HepG2 (cell line): Measurements from ENCODE around the gene FGF14. TPM values are rescaled to one million over a fixed set of nuclear protein-coding genes. Genes with fewer than 3 reads are reported as not detected.

ENCODE experiments used
- ATAC-seq: fragments of 200-7000 bp; cut with Tn5 transposase; 3 replicates; pipeline ENCODE4 v1.9.1; 2020; ENCODE audit warnings: mild to moderate bottlenecking, moderate library complexity
- BruUV-seq: library from RNA; stranded (reverse); fragments of 400-500 nt; replicated peaks from 2 replicates; lab custom pipeline; 2021; lab: Mats Ljungman, UMichigan
- CTCF ChIA-PET: fragments of 300-600 bp; formaldehyde crosslinking; extraction: SDS; loops from one replicate; lab custom pipeline; 2021; ENCODE audit warnings: low total read pairs, inconsistent platforms, low intra/inter-chr PET ratio; lab: Yijun Ruan, JAX
- POLR2A ChIA-PET: fragments of 350-600 bp; sonication (Branson Sonifier 250); formaldehyde crosslinking; loops from one replicate; lab custom pipeline; 2020; ENCODE audit warnings: antibody characterized with exemption, inconsistent platforms; lab: Yijun Ruan, JAX
- DNase-seq: peaks from one replicate; pipeline ENCODE4 v3.0.0-alpha.2; 2015; ENCODE audit warnings: low spot score
- FAIRE-seq: peaks from 3 replicates; lab custom pipeline; 2011; peaks lifted over from hg19 to GRCh38; lab: Jason Lieb, UNC
- H2AFZ ChIP-seq: one replicate; pipeline ENCODE4 v1.6.1; 2011; ENCODE audit warnings: low read length, inconsistent platforms
- H3K27ac ChIP-seq: fragments of 300-600 bp; 3 replicates; pipeline ENCODE4 v1.8.0; 2011; ENCODE audit warnings: mixed run types, mild to moderate bottlenecking, mixed read lengths, low read length, inconsistent platforms; ENCODE audit not compliant: insufficient read depth; ENCODE audit errors: extremely low read length
- H3K27me3 ChIP-seq, 2 experiments: fragments of 200-600 bp in 1 of 2; 2 replicates in 1 of 2; 3 replicates in 1 of 2; pipeline versions ENCODE4 v1.6.0 to v1.8.0; 2011; ENCODE audit warnings: low read length in 2 of 2, mild to moderate bottlenecking in 2 of 2, moderate library complexity in 2 of 2, inconsistent platforms in 1 of 2; ENCODE audit not compliant: insufficient read depth in 2 of 2, control insufficient read depth in 1 of 2
- H3K36me3 ChIP-seq, 2 experiments: fragments of 200-600 bp in 1 of 2; replicated peaks in 1 of 2; 2 replicates in 1 of 2; 3 replicates in 1 of 2; pipeline versions ENCODE4 v1.5.1 to v1.8.0; 2011; ENCODE audit warnings: low read length in 2 of 2, inconsistent platforms in 1 of 2; ENCODE audit not compliant: insufficient read depth in 2 of 2, control insufficient read depth in 1 of 2
- H3K4me1 ChIP-seq: 2 replicates; pipeline ENCODE4 v1.5.1; 2012; ENCODE audit warnings: low read length, inconsistent platforms; ENCODE audit not compliant: insufficient read depth
- H3K4me2 ChIP-seq: 2 replicates; pipeline ENCODE4 v1.6.0; 2011; ENCODE audit warnings: low read depth, low read length, inconsistent platforms
- H3K4me3 ChIP-seq, 3 experiments: fragments of 200-600 bp in 1 of 3; sonication (generic), shearing (Covaris generic) in 1 of 3; replicated peaks in 1 of 3; 2 replicates each; pipeline ENCODE4 v1.5.1; 2011 to 2016; ENCODE audit warnings: low read length in 3 of 3, inconsistent platforms in 2 of 3, low read depth in 2 of 3, mild to moderate bottlenecking in 2 of 3, control low read depth in 1 of 3, mixed read lengths in 1 of 3; ENCODE audit not compliant: insufficient read depth in 1 of 3
- H3K79me2 ChIP-seq: one replicate; pipeline ENCODE4 v1.6.1; 2011; ENCODE audit warnings: low read length, inconsistent platforms; ENCODE audit not compliant: insufficient read depth
- H3K9ac ChIP-seq: 2 replicates; pipeline ENCODE4 v1.6.0; 2011; ENCODE audit warnings: mild to moderate bottlenecking, low read depth, low read length, inconsistent platforms; ENCODE audit not compliant: insufficient read depth
- H3K9me3 ChIP-seq: 2 replicates; pipeline ENCODE4 v1.5.1; 2012; ENCODE audit warnings: mild to moderate bottlenecking, low read length
- H4K20me1 ChIP-seq: 2 replicates; pipeline ENCODE4 v1.6.0; 2011; ENCODE audit warnings: inconsistent platforms, mild to moderate bottlenecking, low read length, moderate library complexity; ENCODE audit not compliant: insufficient read depth
- ATAD3A ChIP-seq: sonication (generic); formaldehyde crosslinking; IDR thresholded peaks from 2 replicates; pipeline ENCODE4 v1.4.0; 2020; ENCODE audit warnings: missing genetic modification reagents
- CENPBD1 ChIP-seq: sonication (generic); formaldehyde crosslinking; IDR thresholded peaks from 2 replicates; pipeline ENCODE4 v1.8.0; 2022; ENCODE audit warnings: missing genetic modification reagents, low read depth, mild to moderate bottlenecking, borderline replicate concordance
- FOXM1 ChIP-seq: sonication (generic); formaldehyde crosslinking; IDR thresholded peaks from 2 replicates; pipeline ENCODE4 v1.5.0; 2020; ENCODE audit warnings: missing genetic modification reagents
- HNRNPL ChIP-seq: fragments of 200-400 bp; formaldehyde crosslinking; IDR thresholded peaks from 2 replicates; pipeline ENCODE4 v1.6.1; 2017; ENCODE audit warnings: mild to moderate bottlenecking, low read depth, low read length
- HOXA5 ChIP-seq: sonication (generic); formaldehyde crosslinking; IDR thresholded peaks from 2 replicates; pipeline ENCODE4 v1.4.0; 2020; ENCODE audit warnings: missing genetic modification reagents
- MIER2 ChIP-seq: IDR thresholded peaks from 2 replicates; pipeline ENCODE4 v1.6.1; 2016; ENCODE audit warnings: missing biosample characterization, missing genetic modification reagents
- PLRG1 ChIP-seq: fragments of 450-650 bp; conservative IDR thresholded peaks from 2 replicates; pipeline ENCODE4 v1.6.1; 2016
- REST ChIP-seq, 2 experiments: IDR thresholded peaks; 2 replicates each; pipeline ENCODE4 v1.6.1; 2011 to 2012; ENCODE audit warnings: low read length in 2 of 2, borderline replicate concordance in 1 of 2, low read depth in 1 of 2, mild to moderate bottlenecking in 1 of 2, moderate library complexity in 1 of 2
- SMAD9 ChIP-seq: sonication (generic); formaldehyde crosslinking; IDR thresholded peaks from 2 replicates; pipeline ENCODE4 v1.5.1; 2020; ENCODE audit warnings: mild to moderate bottlenecking, missing genetic modification reagents
- SRSF9 ChIP-seq: fragments of 200-400 bp; formaldehyde crosslinking; IDR thresholded peaks from 2 replicates; pipeline ENCODE4 v1.6.1; 2018; ENCODE audit warnings: borderline replicate concordance, mild to moderate bottlenecking, low read depth, low read length; ENCODE audit not compliant: insufficient read depth, poor library complexity, severe bottlenecking
- ZKSCAN1 ChIP-seq: fragments of 150-350 bp; IDR thresholded peaks from 2 replicates; pipeline ENCODE4 v1.6.1; 2014; ENCODE audit warnings: low read length
- ZNF121 ChIP-seq: sonication (generic); formaldehyde crosslinking; IDR thresholded peaks from 2 replicates; pipeline ENCODE4 v1.5.0; 2020; ENCODE audit warnings: mild to moderate bottlenecking, missing genetic modification reagents
- ZNF556 ChIP-seq: sonication (generic); formaldehyde crosslinking; IDR thresholded peaks from 2 replicates; pipeline ENCODE4 v1.4.0; 2020; ENCODE audit warnings: mild to moderate bottlenecking, missing genetic modification reagents, borderline replicate concordance
- ZNF709 ChIP-seq: sonication (generic); formaldehyde crosslinking; IDR thresholded peaks from 2 replicates; pipeline ENCODE4 v1.5.0; 2020; ENCODE audit warnings: mild to moderate bottlenecking, missing genetic modification reagents
- WGBS: methylation state at CpG from one replicate; pipeline ENCODE4 v1.1.6; 2017; ENCODE audit warnings: low lambda C conversion rate; 5-methylcytosine and 5-hydroxymethylcytosine counted together
- in situ Hi-C: cut with HindIII; loops from 2 replicates; pipeline ENCODE4 v1.10.0; 2017; ENCODE audit warnings: low pct_unique_long_range_greater_than_20kb; ENCODE audit not compliant: extremely low pct_ligation_motif_present
- intact Hi-C: fragments of 100-400 bp; cut with micrococcal nuclease; formaldehyde crosslinking; loops from one replicate; pipeline ENCODE4 v1.10.0; 2022; ENCODE audit not compliant: unreplicated experiment
- polyA plus RNA-seq, 8 experiments: library from polyadenylated mRNA; depleted of rRNA in 3 of 8; stranded (reverse) in 7 of 8; unstranded in 1 of 8; fragments of >200 nt; fragmentation: Illumina TruSeq in 4 of 8; extraction: Trizol in 4 of 8; gene quantifications; 2 replicates each; pipeline versions ENCODE4 v1.2.1 to v1.2.3, GENCODE V29; 2011 to 2016; ENCODE audit warnings: low read depth in 4 of 8, missing spikeins in 1 of 8, mixed read lengths in 1 of 8; ENCODE audit not compliant: insufficient read depth in 1 of 8
- total RNA-seq, 5 experiments: library from RNA; depleted of rRNA; stranded (reverse); fragments of >200 nt; fragmentation: Illumina TruSeq; extraction: Trizol; gene quantifications; 2 replicates each; pipeline ENCODE4 v1.2.3, GENCODE V29; 2016; ENCODE audit warnings: low read depth in 1 of 5

The FGF14 gene
- total and polyA plus RNA-seq, 2 of the 13 experiments (the other 11 are each of a cell fraction or from before 2014, with no cell fraction given), result not detected

GRCh38 chr13:101988140-101988539, 413.7 kb downstream of the FGF14 start:
- POLR2A ChIA-PET, result no interaction called here
- intact Hi-C loops, result no loop called here
- H3K36me3 ChIP-seq, result no peaks in the 10 kb centered on the region
- DNase-seq (no peak), FAIRE-seq (no peak), ATAC-seq (no peak)
- in situ Hi-C loops, result no loop called here
- CTCF ChIA-PET, result no interaction called here
- BruUV-seq, result no TSS peak
- H3K79me2 ChIP-seq, result no peaks in the 10 kb centered on the region
- H3K27ac ChIP-seq, result no peak overlapping the region
- H4K20me1 ChIP-seq, result no peaks in the 10 kb centered on the region
- no peak overlapping the region for H3K9ac ChIP-seq
- H3K4me1 ChIP-seq, result no peaks in the 10 kb centered on the region
- WGBS, result 58% methylated on average over 4 of the region's 4 CpGs
- peak in 1 of 2 experiments; percentile 84 for TF ChIP-seq REST (IDR thresholded peaks at IDR 0.05; ENCODE audit: borderline replicate concordance in 1 of 2, low read depth in 1 of 2, low read length in 2 of 2)
- peak; percentile 31; the same call in 1 of the 2 replicates for TF ChIP-seq MIER2 (CRISPR knock-in tag)
- TF ChIP-seq ZNF709 (CRISPR knock-in tag), result no peak
- TF ChIP-seq HOXA5 (CRISPR knock-in tag), result no peak
- no peaks in the 10 kb centered on the region for H3K9me3 ChIP-seq
- H3K4me2 ChIP-seq, result no peak overlapping the region
- H3K27me3 ChIP-seq, result no peaks in the 10 kb centered on the region
- H2AFZ ChIP-seq, result no peak overlapping the region
- H3K4me3 ChIP-seq, result no peak overlapping the region

- in situ Hi-C loops, result no loop called here
Measured at GRCh38 chr13:101986316-101986715, 415.5 kb downstream of the FGF14 start.

More at GRCh38 chr13:101986316-101986715, 415.5 kb downstream of the FGF14 start:
- 6% methylated on average over 2 of the region's 2 CpGs for WGBS
- ChIA-PET POLR2A (no interaction called here), CTCF (no interaction called here)
- TF ChIP-seq ZNF556 (CRISPR knock-in tag) (no peak), ZNF121 (CRISPR knock-in tag) (no peak), HNRNPL (no peak), ZKSCAN1 (no peak), CENPBD1 (CRISPR knock-in tag) (no peak), ATAD3A (CRISPR knock-in tag) (no peak), PLRG1 (no peak), SMAD9 (CRISPR knock-in tag) (no peak), SRSF9 (no peak), FOXM1 (no peak)
- Histone ChIP-seq H3K27ac (no peak overlapping the region), H2AFZ (no peak overlapping the region), H3K4me2 (no peak overlapping the region), H3K4me3 (no peak overlapping the region), H4K20me1 (no peaks in the 10 kb centered on the region), H3K4me1 (no peaks in the 10 kb centered on the region), H3K36me3 (no peaks in the 10 kb centered on the region), H3K79me2 (no peaks in the 10 kb centered on the region), H3K9ac (no peak overlapping the region), H3K27me3 (no peaks in the 10 kb centered on the region), H3K9me3 (no peaks in the 10 kb centered on the region)
- FAIRE-seq (no peak), DNase-seq (no peak), ATAC-seq (no peak)
- BruUV-seq, result no TSS peak
- intact Hi-C loops, result no loop called here
